Ishikawa (cell line): ENCODE results near the gene TET1.
A peak's percentile ranks its signal among the peaks of the same experiment; 100 is the strongest.

Experiments used
- CEBPB ChIP-seq: IDR thresholded peaks from 2 replicates; pipeline ENCODE4 v1.6.1; 2012
- CREB1 ChIP-seq: IDR thresholded peaks from 2 replicates; pipeline ENCODE4 v1.6.1; 2012; ENCODE audit warnings: low read depth
- EGR1 ChIP-seq: IDR thresholded peaks from 2 replicates; pipeline ENCODE4 v1.6.1; 2012
- EP300 ChIP-seq: IDR thresholded peaks from 2 replicates; pipeline ENCODE4 v1.6.1; 2012; ENCODE audit warnings: borderline replicate concordance
- FOXM1 ChIP-seq: IDR thresholded peaks from 2 replicates; pipeline ENCODE4 v1.6.1; 2012; ENCODE audit warnings: low read depth, borderline replicate concordance
- MAX ChIP-seq: IDR thresholded peaks from 2 replicates; pipeline ENCODE4 v1.6.1; 2012
- NFIC ChIP-seq: IDR thresholded peaks from 2 replicates; pipeline ENCODE4 v1.6.1; 2012
- RAD21 ChIP-seq: IDR thresholded peaks from 2 replicates; pipeline ENCODE4 v1.6.1; 2012; ENCODE audit warnings: low read depth
- REST ChIP-seq: IDR thresholded peaks from 2 replicates; pipeline ENCODE4 v1.6.1; 2012; ENCODE audit warnings: low read depth, mild to moderate bottlenecking
- TAF1 ChIP-seq: IDR thresholded peaks from 2 replicates; pipeline ENCODE4 v1.6.1; 2012; ENCODE audit warnings: low read depth, mild to moderate bottlenecking
- TCF12 ChIP-seq: IDR thresholded peaks from 2 replicates; pipeline ENCODE4 v1.6.1; 2012; ENCODE audit warnings: low read depth
- TEAD4 ChIP-seq: IDR thresholded peaks from 2 replicates; pipeline ENCODE4 v1.6.1; 2012
- YY1 ChIP-seq: IDR thresholded peaks from 2 replicates; pipeline ENCODE4 v1.6.1; 2012; ENCODE audit warnings: low read depth
- ZBTB7A ChIP-seq: IDR thresholded peaks from 2 replicates; pipeline ENCODE4 v1.6.1; 2012; ENCODE audit warnings: low read depth
- TF ChIP-seq, protein P1 (sequence below): IDR thresholded peaks from 2 replicates; pipeline ENCODE4 v1.6.1; 2012

The TET1 gene

GRCh38 chr10:68595513-68595912, 35.4 kb downstream of the TET1 start:
- TF ChIP-seq MAX (no peak), CREB1 (no peak), TEAD4 (no peak), TCF12 (no peak), YY1 (no peak), TAF1 (no peak), EGR1 (no peak)
- TF ChIP-seq, protein P1, sequence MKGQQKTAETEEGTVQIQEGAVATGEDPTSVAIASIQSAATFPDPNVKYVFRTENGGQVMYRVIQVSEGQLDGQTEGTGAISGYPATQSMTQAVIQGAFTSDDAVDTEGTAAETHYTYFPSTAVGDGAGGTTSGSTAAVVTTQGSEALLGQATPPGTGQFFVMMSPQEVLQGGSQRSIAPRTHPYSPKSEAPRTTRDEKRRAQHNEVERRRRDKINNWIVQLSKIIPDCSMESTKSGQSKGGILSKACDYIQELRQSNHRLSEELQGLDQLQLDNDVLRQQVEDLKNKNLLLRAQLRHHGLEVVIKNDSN: no peak

GRCh38 chr10:68597407-68597806, 37.3 kb downstream of the TET1 start:
- TF ChIP-seq CREB1 (no peak), REST (no peak), ZBTB7A (no peak)

DNA sequence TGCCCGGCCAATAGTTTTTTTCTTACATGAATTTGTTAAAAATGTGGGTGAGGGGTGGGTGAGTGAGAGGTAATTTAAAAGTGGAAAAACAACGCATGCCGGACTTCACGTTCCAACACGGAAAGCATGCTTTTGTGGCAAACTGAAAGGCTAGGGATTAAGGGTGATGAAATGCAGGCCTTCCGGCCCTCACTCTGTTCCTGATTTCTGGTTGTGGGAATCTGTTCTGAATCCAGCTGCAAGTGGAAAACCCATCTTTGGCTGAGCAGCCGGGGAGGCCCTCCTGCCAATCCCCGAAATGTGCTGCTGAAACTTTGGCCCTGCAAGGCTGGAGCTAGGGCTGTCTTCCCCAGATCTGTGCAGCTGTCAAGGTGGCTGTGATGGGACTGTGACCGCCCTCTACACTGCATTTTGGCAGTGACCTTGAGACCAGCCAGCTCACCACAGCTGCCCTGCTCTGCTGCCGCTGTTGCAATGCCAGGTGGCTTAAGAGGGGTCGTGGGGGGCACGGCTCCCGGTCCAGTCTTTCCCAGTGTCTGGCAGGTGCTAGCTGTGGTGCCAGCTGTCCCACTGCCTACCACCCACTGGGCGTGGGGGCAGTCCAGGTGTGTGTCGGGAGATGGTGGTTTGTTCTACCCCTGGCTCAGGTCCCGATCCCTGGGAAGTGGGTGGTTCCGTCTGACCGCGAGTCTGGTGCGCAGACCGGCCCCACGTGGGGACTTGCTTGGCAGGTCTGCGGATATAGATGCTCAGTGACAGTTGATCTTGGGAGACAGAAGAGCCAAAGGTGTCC, 39.0 kb downstream of the TET1 start:
- no peak for TF ChIP-seq REST
- TF ChIP-seq TAF1: peak; percentile 40; the same call in 1 of the 2 replicates
- peak; percentile 66; the same call in 1 of the 2 replicates for TF ChIP-seq CEBPB
- 0 out of 2 replicates have a peak, but pooled peaks have one; percentile 11 for TF ChIP-seq RAD21
- no peak; the same call in 1 of the 2 replicates for TF ChIP-seq FOXM1
- TF ChIP-seq YY1: peak; percentile 54
- peak; percentile 96 for TF ChIP-seq TCF12
- no peak for TF ChIP-seq CREB1
- peak; percentile 94; the same call in 1 of the 2 replicates for TF ChIP-seq ZBTB7A
- TF ChIP-seq EP300: peak; percentile 84
- peak; percentile 91 for TF ChIP-seq MAX
- TF ChIP-seq, protein P1: peak; percentile 84
- peak; percentile 63 for TF ChIP-seq TEAD4
- peak; percentile 94 for TF ChIP-seq NFIC
- TF ChIP-seq EGR1: peak; percentile 77

GRCh38 chr10:68599771-68600040, 39.6 kb downstream of the TET1 start:
- TF ChIP-seq RAD21 (no peak), FOXM1 (no peak), TEAD4 (no peak), YY1 (no peak), EGR1 (no peak), CEBPB (no peak), ZBTB7A (no peak), REST (no peak), CREB1 (no peak), NFIC (no peak), EP300 (no peak), TAF1 (no peak), MAX (no peak), TCF12 (no peak)
- TF ChIP-seq, protein P1: no peak
